ENCODE data around the gene PRKCZ. TPM values are rescaled to one million over a fixed set of nuclear protein-coding genes. Genes with fewer than 3 reads are reported as not detected.

PRKCZ gene
- total and polyA plus RNA-seq, 9 of the 15 experiments (the other 6 are each of a cell fraction or from before 2014, with no cell fraction given), result 0.07 to 3.1 (median 1.3) TPM

DNA sequence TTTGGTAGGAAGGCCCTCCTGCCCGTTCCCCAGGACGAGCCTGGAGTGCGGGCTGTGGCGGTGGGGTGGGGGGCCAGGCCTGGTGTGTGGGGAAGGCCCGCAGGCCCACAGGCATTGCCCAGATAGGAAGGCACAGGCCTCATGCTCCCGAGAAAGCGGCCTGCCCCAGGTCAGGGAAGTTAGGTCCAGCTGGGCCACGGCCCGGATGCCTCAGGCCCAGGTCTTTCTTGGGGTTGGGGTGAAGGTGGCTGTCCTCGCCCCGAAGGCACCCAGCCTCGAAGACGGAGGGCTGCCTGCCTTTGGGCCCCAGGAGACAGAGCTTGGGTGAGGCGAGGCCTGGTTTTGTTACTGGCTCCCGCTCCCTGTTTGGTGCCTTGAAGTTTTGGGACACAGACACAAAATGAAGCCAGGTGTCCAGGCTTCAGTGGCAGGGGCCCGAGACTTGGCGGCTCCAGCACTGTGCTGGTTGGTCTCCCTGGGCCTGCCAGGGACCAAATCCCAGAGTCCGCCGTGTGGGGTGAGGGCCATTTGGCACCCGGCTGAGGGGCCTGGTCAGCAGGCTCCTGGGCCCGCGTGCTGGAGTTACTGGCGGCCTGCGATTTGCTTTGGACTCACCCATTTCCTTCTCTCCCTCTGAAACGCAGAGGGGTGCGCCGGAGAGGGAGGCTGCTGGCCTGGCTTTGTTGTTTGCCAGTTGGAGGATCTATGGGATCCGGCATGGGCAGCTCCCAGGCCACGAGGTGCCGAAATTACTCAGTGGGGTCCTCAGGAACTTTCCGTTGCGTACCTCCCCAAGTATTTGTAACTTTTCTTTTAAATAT lies 179.9 kb downstream of the PRKCZ start (continued):
- TF ChIP-seq SMAD2 (IDR thresholded peaks at IDR 0.05; ENCODE audit: low read depth, low read length) (no peak), MYC (IDR thresholded peaks at IDR 0.05; ENCODE audit: low read depth, low read length) (no peak), MYC (CRISPR knock-in tag; IDR thresholded peaks at IDR 0.05; ENCODE audit: borderline replicate concordance, low read depth) (no peak), MCM5 (IDR thresholded peaks at IDR 0.05; ENCODE audit: low read depth) (no peak), EHMT2 (IDR thresholded peaks at IDR 0.05) (no peak), CBX2 (IDR thresholded peaks at IDR 0.05; ENCODE audit: insufficient read depth, low read length, poor library complexity, severe bottlenecking) (no peak), MEF2A (IDR thresholded peaks at IDR 0.05; ENCODE audit: control insufficient read depth, low read depth, low read length) (no peak), POLR3G (IDR thresholded peaks at IDR 0.05; ENCODE audit: extremely low read depth, insufficient read length, insufficient replicate concordance) (no peak), MTA3 (IDR thresholded peaks at IDR 0.05; ENCODE audit: borderline replicate concordance) (no peak; the same call in 1 of the 2 replicates), CTBP1 (IDR thresholded peaks at IDR 0.05; ENCODE audit: borderline replicate concordance) (no peak), MEF2D (tag; conservative IDR thresholded peaks at IDR 0.05; ENCODE audit: low read depth) (no peak), WHSC1 (IDR thresholded peaks at IDR 0.05; ENCODE audit: low read length) (no peak), HMGN3 (IDR thresholded peaks at IDR 0.05; ENCODE audit: borderline replicate concordance, extremely low read depth, insufficient read length, low read depth, low read length) (peak; percentile 58), BRCA1 (IDR thresholded peaks at IDR 0.05) (no peak), BRCA1 (CRISPR knock-in tag; IDR thresholded peaks at IDR 0.05) (no peak), HDAC6 (IDR thresholded peaks at IDR 0.05; ENCODE audit: low read depth, low read length) (no peak), RBM22 (IDR thresholded peaks at IDR 0.05; ENCODE audit: low read depth, low read length, poor library complexity, severe bottlenecking) (peak; percentile 53), EP300 (IDR thresholded peaks at IDR 0.05; ENCODE audit: low read length) (no peak), HOXB6 (CRISPR knock-in tag; IDR thresholded peaks at IDR 0.05; ENCODE audit: borderline replicate concordance) (no peak), TRIM28 (IDR thresholded peaks at IDR 0.05) (no peak), ZNF77 (CRISPR knock-in tag; IDR thresholded peaks at IDR 0.05) (no peak), ZBTB17 (CRISPR knock-in tag; IDR thresholded peaks at IDR 0.05) (no peak), SREBF2 (CRISPR knock-in tag; IDR thresholded peaks at IDR 0.05) (no peak), GABPB1 (CRISPR knock-in tag; IDR thresholded peaks at IDR 0.05) (0 out of 2 replicates have a peak, but pooled peaks have one; percentile 48), NCOR1 (IDR thresholded peaks at IDR 0.05) (no peak)
- TF ChIP-seq, protein P1, sequence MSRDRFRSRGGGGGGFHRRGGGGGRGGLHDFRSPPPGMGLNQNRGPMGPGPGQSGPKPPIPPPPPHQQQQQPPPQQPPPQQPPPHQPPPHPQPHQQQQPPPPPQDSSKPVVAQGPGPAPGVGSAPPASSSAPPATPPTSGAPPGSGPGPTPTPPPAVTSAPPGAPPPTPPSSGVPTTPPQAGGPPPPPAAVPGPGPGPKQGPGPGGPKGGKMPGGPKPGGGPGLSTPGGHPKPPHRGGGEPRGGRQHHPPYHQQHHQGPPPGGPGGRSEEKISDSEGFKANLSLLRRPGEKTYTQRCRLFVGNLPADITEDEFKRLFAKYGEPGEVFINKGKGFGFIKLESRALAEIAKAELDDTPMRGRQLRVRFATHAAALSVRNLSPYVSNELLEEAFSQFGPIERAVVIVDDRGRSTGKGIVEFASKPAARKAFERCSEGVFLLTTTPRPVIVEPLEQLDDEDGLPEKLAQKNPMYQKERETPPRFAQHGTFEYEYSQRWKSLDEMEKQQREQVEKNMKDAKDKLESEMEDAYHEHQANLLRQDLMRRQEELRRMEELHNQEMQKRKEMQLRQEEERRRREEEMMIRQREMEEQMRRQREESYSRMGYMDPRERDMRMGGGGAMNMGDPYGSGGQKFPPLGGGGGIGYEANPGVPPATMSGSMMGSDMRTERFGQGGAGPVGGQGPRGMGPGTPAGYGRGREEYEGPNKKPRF (IDR thresholded peaks at IDR 0.05; ENCODE audit: low read depth, low read length), result no peak
- TF ChIP-seq, protein P2, sequence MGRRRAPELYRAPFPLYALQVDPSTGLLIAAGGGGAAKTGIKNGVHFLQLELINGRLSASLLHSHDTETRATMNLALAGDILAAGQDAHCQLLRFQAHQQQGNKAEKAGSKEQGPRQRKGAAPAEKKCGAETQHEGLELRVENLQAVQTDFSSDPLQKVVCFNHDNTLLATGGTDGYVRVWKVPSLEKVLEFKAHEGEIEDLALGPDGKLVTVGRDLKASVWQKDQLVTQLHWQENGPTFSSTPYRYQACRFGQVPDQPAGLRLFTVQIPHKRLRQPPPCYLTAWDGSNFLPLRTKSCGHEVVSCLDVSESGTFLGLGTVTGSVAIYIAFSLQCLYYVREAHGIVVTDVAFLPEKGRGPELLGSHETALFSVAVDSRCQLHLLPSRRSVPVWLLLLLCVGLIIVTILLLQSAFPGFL (CRISPR knock-in tag; IDR thresholded peaks at IDR 0.05), result no peak
